HG03280 (cell line): ENCODE measurements around the gene MILR1.

Experiments used
- ATAC-seq: cut with Tn5 transposase; IDR thresholded peaks from one replicate; pipeline ENCODE4 v1.9.1; 2021; ENCODE audit warnings: mild to moderate bottlenecking, moderate library complexity; ENCODE audit not compliant: unreplicated experiment

The MILR1 gene

GRCh38 chr17:64500862-64501765 is 52.2 kb downstream of the MILR1 start:
- ATAC-seq: no peak

GRCh38 chr17:64502021-64502420 is 53.1 kb downstream of the MILR1 start:
- no peak for ATAC-seq

GRCh38 chr17:64502809-64503208 is 53.9 kb downstream of the MILR1 start:
- ATAC-seq: no peak

GRCh38 chr17:64503341-64503740 is 54.4 kb downstream of the MILR1 start:
- ATAC-seq: no peak

GRCh38 chr17:64503821-64504768 is 55.2 kb downstream of the MILR1 start:
- no peak for ATAC-seq

GRCh38 chr17:64504769-64505339 is 55.9 kb downstream of the MILR1 start:
- no peak for ATAC-seq

GRCh38 chr17:64505340-64506200 is 56.7 kb downstream of the MILR1 start:
- ATAC-seq: peak; percentile 27

GRCh38 chr17:64506201-64506575 is 57.3 kb downstream of the MILR1 start, which contains the start of gene DDX5:
Gene DDX5 (minus strand): TSS chr17:64506289. CDS start chr17:64506119, 170 bp downstream.
- peak; percentile 53 for ATAC-seq

GRCh38 chr17:64506576-64507412 is 57.9 kb downstream of the MILR1 start, which contains the start of gene CEP95:
Gene CEP95 (plus strand): TSS chr17:64506977. CDS start chr17:64507098, 121 bp downstream.
- peak; percentile 57 for ATAC-seq

- peak; percentile 12 for ATAC-seq
These were observed 58.5 kb downstream of the MILR1 start for GRCh38 chr17:64507413-64507782.

GRCh38 chr17:64508683-64509082 is 59.8 kb downstream of the MILR1 start:
- ATAC-seq: no peak

- ATAC-seq: no peak
These were observed 60.3 kb downstream of the MILR1 start for GRCh38 chr17:64509179-64509578.

- ATAC-seq: no peak
These were observed 66.5 kb downstream of the MILR1 start for GRCh38 chr17:64515419-64515818.

- ATAC-seq: no peak
These were observed 66.9 kb downstream of the MILR1 start for GRCh38 chr17:64515829-64516228.
